K562 (cell line): ENCODE measurements around the gene SRSF11. TPM values are rescaled to one million over a fixed set of nuclear protein-coding genes. Genes with fewer than 3 reads are reported as not detected.
A peak's percentile ranks its signal among the peaks of the same experiment; 100 is the strongest.

Experiments used
- ARNT ChIP-seq, 2 experiments: fragments of 450-650 bp; IDR thresholded peaks; 2 replicates each; pipeline ENCODE4 v1.6.1; 2016; ENCODE audit warnings: mild to moderate bottlenecking in 1 of 2
- CAMTA2 ChIP-seq: fragments of 250-450 bp; sonication (Bioruptor Pico); conservative IDR thresholded peaks from 2 replicates; pipeline ENCODE4 v1.5.1; 2022
- CXXC5 ChIP-seq: fragments of 250-450 bp; sonication (Bioruptor Pico); IDR thresholded peaks from 2 replicates; pipeline ENCODE4 v1.8.0; 2022; ENCODE audit warnings: inconsistent platforms, mild to moderate bottlenecking, moderate library complexity
- ETS2 ChIP-seq: IDR thresholded peaks from 2 replicates; pipeline ENCODE4 v1.6.1; 2016; ENCODE audit warnings: borderline replicate concordance, missing genetic modification characterization, mild to moderate bottlenecking, moderate library complexity, missing compliant biosample characterization; ENCODE audit not compliant: poor library complexity, severe bottlenecking
- GATAD2A ChIP-seq: fragments of 450-650 bp; IDR thresholded peaks from 2 replicates; pipeline ENCODE4 v1.6.1; 2017
- HDAC1 ChIP-seq, 2 experiments: fragments of 450-650 bp; IDR thresholded peaks; 2 replicates each; pipeline ENCODE4 v1.6.1; 2016 to 2017; ENCODE audit warnings: inconsistent platforms in 1 of 2, mild to moderate bottlenecking in 1 of 2, moderate library complexity in 1 of 2
- KDM1A ChIP-seq, 2 experiments: fragments of 450-650 bp; IDR thresholded peaks; 2 replicates each; pipeline ENCODE4 v1.6.1; 2016; ENCODE audit warnings: mild to moderate bottlenecking in 2 of 2
- MBD1 ChIP-seq: fragments of 250-450 bp; sonication (Bioruptor Pico); IDR thresholded peaks from 2 replicates; pipeline ENCODE4 v1.8.0; 2022; ENCODE audit warnings: inconsistent platforms
- NFATC3 ChIP-seq: fragments of 450-650 bp; IDR thresholded peaks from 2 replicates; pipeline ENCODE4 v1.6.1; 2017; ENCODE audit warnings: mild to moderate bottlenecking
- NFRKB ChIP-seq: fragments of 450-650 bp; IDR thresholded peaks from 2 replicates; pipeline ENCODE4 v1.6.1; 2016; ENCODE audit warnings: low read depth
- NR2F6 ChIP-seq: fragments of 450-650 bp; formaldehyde crosslinking; IDR thresholded peaks from 2 replicates; pipeline ENCODE4 v1.4.0; 2020; ENCODE audit warnings: mild to moderate bottlenecking
- RBM22 ChIP-seq: fragments of 200-400 bp; formaldehyde crosslinking; IDR thresholded peaks from 2 replicates; pipeline ENCODE4 v1.6.1; 2018; ENCODE audit warnings: low read length, low read depth; ENCODE audit not compliant: poor library complexity, severe bottlenecking
- YY1 ChIP-seq, 3 experiments: IDR thresholded peaks; 2 replicates each; pipeline ENCODE4 v1.6.1; 2011; ENCODE audit warnings: low read length in 2 of 3, mild to moderate bottlenecking in 2 of 3, moderate library complexity in 2 of 3, borderline replicate concordance in 1 of 3, control low read depth in 1 of 3, low read depth in 1 of 3; ENCODE audit not compliant: insufficient read depth in 3 of 3, insufficient replicate concordance in 2 of 3, control insufficient read depth in 1 of 3, insufficient read length in 1 of 3; ENCODE audit errors: extremely low read depth in 1 of 3
- ZBTB40 ChIP-seq, 2 experiments: fragments of 450-650 bp in 1 of 2; sonication (generic) in 1 of 2; formaldehyde crosslinking in 1 of 2; IDR thresholded peaks; 2 replicates each; pipeline versions ENCODE4 v1.7.1 to v1.9.0; 2016 to 2022; ENCODE audit warnings: inconsistent platforms in 1 of 2, mild to moderate bottlenecking in 1 of 2, missing genetic modification reagents in 1 of 2
- ZNF347 ChIP-seq: fragments of 450-650 bp; formaldehyde crosslinking; IDR thresholded peaks from 2 replicates; pipeline ENCODE4 v1.4.0; 2020; ENCODE audit warnings: low read depth, mild to moderate bottlenecking, moderate library complexity
- ZNF586 ChIP-seq: fragments of 450-650 bp; formaldehyde crosslinking; conservative IDR thresholded peaks from 2 replicates; pipeline ENCODE4 v1.4.0; 2020; ENCODE audit warnings: mild to moderate bottlenecking, moderate library complexity
- polyA plus RNA-seq, 8 experiments: library from polyadenylated mRNA; depleted of rRNA in 4 of 8; stranded (reverse) in 5 of 8; unstranded in 3 of 8; fragments of >200 nt; fragmentation: Nextera tagmentation in 2 of 8; fragmentation: Illumina TruSeq in 1 of 8; extraction: Ambion mirVana in 2 of 8; extraction: Trizol in 1 of 8; gene quantifications; 2 replicates each; pipeline versions ENCODE4 v1.2.1 to v1.2.3, GENCODE V29; 2011 to 2014; ENCODE audit warnings: inconsistent platforms in 1 of 8, missing spikeins in 1 of 8
- total RNA-seq, 7 experiments: library from RNA; depleted of rRNA in 6 of 7; stranded (reverse); fragments of >200 nt in 6 of 7; fragmentation: Illumina TruSeq in 2 of 7; extraction: Trizol in 2 of 7; gene quantifications; 2 replicates each; pipeline versions ENCODE4 v1.2.1 to v1.2.3, GENCODE V29; 2011 to 2021; ENCODE audit warnings: low replicate concordance in 1 of 7

SRSF11 gene
- total and polyA plus RNA-seq, 9 of the 15 experiments (the other 6 are each of a cell fraction or from before 2014, with no cell fraction given) = 76.9 to 418 (median 190) TPM

GRCh38 chr1:70220517-70221237, 503 bp upstream of the SRSF11 start (continued):
- TF ChIP-seq ZBTB40 (IDR thresholded peaks at IDR 0.05) = 0 out of 2 replicates have a peak, but pooled peaks have one; percentile 12
- no peak for TF ChIP-seq ZBTB40 (CRISPR knock-in tag; IDR thresholded peaks at IDR 0.05)
- TF ChIP-seq NFRKB = peak; percentile 71; the same call in 1 of the 2 replicates
- TF ChIP-seq GATAD2A = no peak
- TF ChIP-seq HDAC1 (IDR thresholded peaks at IDR 0.05) = no peak
- TF ChIP-seq KDM1A (IDR thresholded peaks at IDR 0.05) = no peak
- TF ChIP-seq NR2F6 (CRISPR knock-in tag) = no peak
- TF ChIP-seq ZNF347 (CRISPR knock-in tag) = no peak
- TF ChIP-seq ETS2 (tag) = no peak
- TF ChIP-seq CAMTA2 (CRISPR knock-in tag) = no peak
- TF ChIP-seq YY1 (IDR thresholded peaks at IDR 0.05; ENCODE audit: borderline replicate concordance in 1 of 3, control insufficient read depth in 1 of 3, extremely low read depth in 1 of 3, insufficient read depth in 3 of 3, insufficient read length in 1 of 3, insufficient replicate concordance in 2 of 3, low read depth in 1 of 3, low read length in 2 of 3) = peak in 2 of 3 experiments; percentile 38 to 80
- TF ChIP-seq MBD1 (CRISPR knock-in tag) = no peak
- TF ChIP-seq CXXC5 = no peak
- 0 out of 4 replicates have a peak, but pooled peaks of 1 of the 2 experiments have one; percentile 49 for TF ChIP-seq ARNT (IDR thresholded peaks at IDR 0.05)
- 0 out of 2 replicates have a peak, but pooled peaks have one; percentile 38 for TF ChIP-seq NFATC3
- no peak for TF ChIP-seq ZNF586
- peak; percentile 17 for TF ChIP-seq RBM22
